22Rv1 (cell line): ENCODE data around the gene ENTPD6.

Source experiments
- CTCF ChIP-seq: fragments of 450-650 bp; IDR thresholded peaks from 2 replicates; pipeline ENCODE4 v1.5.1; 2017; ENCODE audit warnings: mild to moderate bottlenecking
- ZFX ChIP-seq: fragments of 450-650 bp; IDR thresholded peaks from 2 replicates; pipeline ENCODE4 v1.6.1; 2017; ENCODE audit warnings: antibody characterized with exemption, borderline replicate concordance

- TF ChIP-seq CTCF (peak; percentile 65), ZFX (no peak)
Observed at GRCh38 chr20:25179439-25180089, 15.9 kb upstream of the ENTPD6 start.
